ENCODE measurements around the gene RDX.

The RDX gene

DNA sequence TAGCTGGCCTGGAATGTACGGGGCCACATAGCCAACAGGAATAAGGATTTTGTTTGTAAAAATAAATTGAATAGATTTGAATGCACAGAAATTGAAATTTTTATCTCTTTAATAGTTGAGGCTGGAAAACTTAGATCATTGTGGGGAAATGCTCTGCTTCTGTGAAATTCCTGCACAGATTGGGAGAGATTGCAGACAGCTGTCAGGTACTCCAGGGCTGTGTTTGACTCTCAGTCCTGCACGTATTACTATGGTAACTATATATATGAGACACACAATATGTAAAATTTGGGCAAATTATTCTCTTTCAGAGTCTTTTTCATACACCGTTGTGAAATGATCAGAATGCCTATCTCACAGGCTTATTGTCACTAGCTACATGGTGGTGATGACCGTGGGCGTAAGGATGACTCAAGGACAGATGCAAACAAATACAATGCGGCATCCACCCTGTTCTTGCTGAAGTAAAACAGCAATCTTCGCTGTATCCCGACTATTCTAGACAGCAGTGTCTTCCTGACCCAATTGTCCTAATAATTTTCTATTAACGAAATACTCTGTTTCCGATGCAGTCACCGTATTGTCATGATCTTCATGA, 123.8 kb downstream of the RDX start:
- no peak for DNase-seq (ENCODE audit: low spot score)

GRCh38 chr11:110169738-110170137, 126.7 kb downstream of the RDX start:
- DNase-seq (ENCODE audit: low spot score): no peak

GRCh38 chr11:110168033-110168803, 128.2 kb downstream of the RDX start:
- no peak for DNase-seq (ENCODE audit: low spot score)

DNA sequence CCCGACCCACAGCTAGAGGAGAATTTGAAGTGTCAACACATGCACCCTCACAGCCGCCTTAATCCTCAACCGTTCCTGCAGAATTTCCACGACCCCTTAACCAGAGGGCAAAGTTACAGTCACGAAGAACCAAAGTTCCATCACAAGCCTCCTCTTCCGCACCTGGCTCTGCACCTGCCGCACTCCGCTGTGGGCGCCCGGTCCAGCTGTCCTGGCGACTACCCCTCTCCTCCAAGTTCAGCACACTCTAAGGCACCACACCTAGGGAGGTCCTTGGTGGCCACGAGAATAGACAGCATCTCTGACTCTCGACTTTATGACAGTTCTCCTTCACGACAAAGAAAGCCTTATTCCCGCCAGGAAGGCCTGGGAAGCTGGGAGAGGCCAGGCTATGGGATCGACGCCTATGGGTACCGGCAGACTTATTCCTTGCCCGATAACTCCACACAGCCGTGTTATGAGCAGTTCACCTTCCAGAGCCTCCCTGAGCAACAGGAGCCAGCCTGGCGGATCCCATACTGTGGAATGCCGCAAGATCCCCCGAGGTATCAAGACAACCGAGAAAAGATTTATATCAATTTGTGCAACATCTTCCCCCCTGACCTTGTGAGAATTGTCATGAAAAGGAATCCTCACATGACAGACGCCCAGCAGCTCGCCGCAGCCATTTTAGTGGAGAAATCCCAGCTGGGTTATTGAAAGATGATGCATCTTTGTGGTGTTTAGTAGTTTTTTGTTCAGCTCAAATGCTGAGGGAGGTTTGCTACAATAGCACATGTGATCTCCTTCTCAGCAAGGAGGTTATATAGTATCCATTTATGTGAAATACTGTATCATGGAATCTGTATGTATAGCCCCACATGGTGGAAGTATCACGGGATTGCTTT, 131.1 kb downstream of the RDX start:
- no peak for DNase-seq (ENCODE audit: low spot score)

- DNase-seq (ENCODE audit: low spot score): no peak
These were observed 134.2 kb downstream of the RDX start for GRCh38 chr11:110162216-110162615.

- DNase-seq (ENCODE audit: low spot score): no peak
These were observed 135.4 kb downstream of the RDX start for GRCh38 chr11:110161061-110161460.

DNA sequence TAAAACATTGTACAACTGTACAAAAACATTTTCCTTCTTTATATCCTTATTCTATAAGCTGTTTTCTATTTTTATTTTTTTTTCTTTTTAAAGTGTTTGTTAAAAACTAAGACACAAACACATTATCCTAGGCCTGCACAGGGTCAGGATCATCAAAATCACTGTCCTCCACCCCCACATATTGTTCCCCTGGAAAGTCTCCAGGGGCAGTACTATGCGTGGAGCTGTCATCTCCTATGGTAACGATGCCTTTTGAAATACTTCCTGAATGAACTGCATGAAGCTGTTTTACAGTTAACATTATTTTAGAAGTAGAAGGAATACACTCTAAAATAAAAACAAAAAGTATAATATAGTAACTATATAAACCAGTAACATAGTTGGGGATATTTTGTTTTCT, 136.0 kb downstream of the RDX start:
- DNase-seq (ENCODE audit: low spot score): no peak

- DNase-seq (ENCODE audit: low spot score): no peak
These were observed 136.4 kb downstream of the RDX start for GRCh38 chr11:110160016-110160415.

DNA sequence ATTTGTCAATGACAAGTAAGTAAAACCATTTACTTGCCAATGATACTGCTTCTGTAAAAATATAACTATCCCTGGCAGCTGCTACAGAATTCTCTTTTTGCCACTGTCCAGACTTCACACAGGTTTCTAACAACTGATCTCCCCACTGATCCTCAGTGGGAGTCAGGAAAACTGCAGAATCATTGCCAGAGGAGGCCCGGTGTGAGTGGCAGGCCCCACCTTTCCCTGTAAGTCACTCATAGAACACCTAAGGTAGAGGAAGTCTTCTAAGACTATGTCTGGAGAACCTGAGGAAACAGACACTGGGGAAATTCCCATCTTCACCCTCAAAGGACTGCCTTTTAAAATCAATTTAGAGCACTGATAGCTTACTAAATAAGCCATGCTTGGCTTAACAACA, 136.9 kb downstream of the RDX start:
- no peak for DNase-seq (ENCODE audit: low spot score)

GRCh38 chr11:110158317-110159200, 137.9 kb downstream of the RDX start:
- no peak for DNase-seq (ENCODE audit: low spot score)

- no peak for DNase-seq (ENCODE audit: low spot score)
These were observed 139.9 kb downstream of the RDX start for GRCh38 chr11:110156503-110156902.

- no peak for DNase-seq (ENCODE audit: low spot score)
These were observed 142.9 kb downstream of the RDX start for GRCh38 chr11:110153474-110153873.

- DNase-seq (ENCODE audit: low spot score): no peak
These were observed 144.2 kb downstream of the RDX start for GRCh38 chr11:110152199-110152598.

DNA sequence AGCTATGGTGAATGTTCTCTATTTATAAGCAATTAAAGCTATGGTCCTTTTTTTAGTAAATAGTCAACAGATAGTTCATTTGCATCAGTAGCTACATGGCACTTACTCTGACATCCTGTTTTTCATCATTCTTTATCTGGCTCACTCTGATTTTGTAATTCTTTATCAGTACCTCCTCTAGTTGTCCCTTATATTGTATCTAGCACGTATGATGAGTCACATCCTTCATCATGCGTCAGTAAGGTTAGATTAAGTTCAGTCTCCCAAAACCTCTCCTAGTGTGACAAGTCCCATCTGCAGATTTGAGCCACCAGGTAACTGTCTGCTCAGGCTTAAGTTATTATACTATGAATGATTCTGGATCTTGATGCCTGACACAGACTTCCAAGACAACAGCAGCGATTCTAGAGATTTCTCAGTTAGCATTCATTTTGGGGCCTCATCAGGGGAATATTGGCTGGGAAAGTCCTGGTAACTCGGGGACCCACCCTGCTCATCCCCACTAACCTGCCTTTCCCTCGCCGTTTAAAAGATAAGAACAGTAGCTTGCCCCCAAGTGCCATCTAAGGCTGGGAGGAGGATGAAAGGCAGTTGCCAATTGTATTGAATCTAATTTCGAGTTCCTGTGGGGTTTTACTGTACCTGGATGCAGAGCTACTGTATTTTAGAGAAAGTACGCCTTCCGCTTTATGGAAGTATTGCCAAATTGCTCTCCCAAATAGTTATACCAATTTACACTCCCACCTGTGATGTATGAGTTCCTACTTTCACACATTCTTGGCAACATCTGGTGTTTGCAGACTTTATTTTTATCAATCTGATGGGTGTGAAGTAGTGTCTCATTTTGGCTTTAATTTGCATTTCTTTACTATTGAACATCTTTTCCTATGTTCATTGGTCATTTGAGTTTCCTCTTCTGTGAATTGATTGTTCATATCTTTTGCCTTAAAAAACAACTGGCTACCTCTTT, 147.4 kb downstream of the RDX start:
- DNase-seq (ENCODE audit: low spot score): no peak

DNA sequence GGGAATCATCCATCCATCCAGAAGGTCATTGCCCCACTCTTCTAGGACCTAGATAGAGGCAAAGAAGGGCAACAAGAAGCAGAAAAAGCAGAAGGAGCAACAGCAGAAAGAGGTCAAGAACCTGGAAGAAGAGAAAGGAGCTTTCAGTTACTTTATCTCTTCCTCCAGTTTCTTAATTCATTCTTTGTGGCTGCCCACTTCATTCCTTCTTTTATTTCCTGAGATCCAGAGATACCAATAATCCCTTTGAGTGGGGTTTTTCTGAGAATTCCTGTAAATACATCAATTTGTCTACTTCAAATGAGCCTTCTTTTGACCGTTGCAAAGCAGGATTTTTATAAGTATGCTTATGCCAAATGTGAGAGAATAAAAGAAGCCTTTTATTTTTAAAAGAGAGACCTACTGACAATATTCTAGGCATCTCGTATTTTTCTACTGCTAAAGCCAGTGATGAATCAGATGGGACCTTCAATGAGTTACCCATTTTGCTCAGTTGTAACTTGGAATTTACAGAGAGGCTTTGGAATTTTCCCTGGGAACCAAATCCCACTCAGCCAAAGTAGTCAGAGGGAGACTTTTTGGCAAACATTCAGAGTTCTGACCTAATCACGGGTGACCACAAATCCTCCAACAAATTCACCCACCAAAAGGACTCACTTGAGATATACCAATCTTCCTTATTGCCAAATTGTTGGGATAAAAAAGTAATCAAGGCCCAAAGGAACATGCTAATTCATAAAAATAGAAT, 148.3 kb downstream of the RDX start:
- no peak for DNase-seq (ENCODE audit: low spot score)

DNA sequence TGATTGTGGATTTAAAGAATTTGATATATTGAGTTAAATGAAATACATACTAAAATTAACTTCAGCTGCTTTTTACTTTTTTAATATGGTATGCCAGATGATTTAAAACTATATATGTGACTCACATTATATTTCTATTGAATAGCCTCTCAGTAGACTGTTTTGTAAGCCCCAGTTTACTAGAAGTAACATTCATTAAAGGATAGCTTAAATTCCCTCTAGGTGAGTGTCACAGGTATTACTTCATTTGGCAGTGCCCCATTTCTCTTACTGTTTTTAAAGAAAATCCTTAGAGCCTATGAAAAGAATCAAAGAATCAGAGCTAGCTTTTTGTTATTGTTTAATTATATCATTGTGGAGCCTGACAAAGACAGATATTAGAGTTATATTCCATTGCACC, 154.6 kb downstream of the RDX start:
- DNase-seq (ENCODE audit: low spot score): no peak

- no peak for DNase-seq (ENCODE audit: low spot score)
These were observed 162.3 kb downstream of the RDX start for GRCh38 chr11:110134110-110134509.

DNA sequence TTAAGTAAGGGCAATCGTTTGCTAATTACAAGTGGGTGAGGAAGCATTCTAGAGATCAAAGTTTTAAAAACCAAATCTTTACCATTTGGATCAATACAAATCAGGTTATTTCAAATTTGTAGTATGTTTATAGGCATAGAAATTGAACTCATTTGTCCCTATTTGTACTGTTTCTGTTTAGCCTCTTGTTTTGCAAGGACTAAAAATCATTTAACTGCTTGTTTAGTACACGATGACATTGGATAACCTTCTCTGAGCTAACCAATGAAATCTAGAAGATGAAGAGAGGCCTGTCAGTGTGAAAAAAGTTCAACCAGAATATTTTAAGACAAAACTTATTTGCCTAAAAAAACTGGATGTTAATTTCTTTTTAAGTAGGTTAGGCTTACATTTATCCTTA, 163.3 kb downstream of the RDX start:
- DNase-seq (ENCODE audit: low spot score): no peak

- no peak for DNase-seq (ENCODE audit: low spot score)
These were observed 164.9 kb downstream of the RDX start for GRCh38 chr11:110131386-110132123.
